Measurements from ENCODE around the gene DAP. TPM values are rescaled to one million over a fixed set of nuclear protein-coding genes. Genes with fewer than 3 reads are reported as not detected.

Gene DAP
- total RNA-seq, 1 donor from 2014 or later = 79.8 TPM

- Mint-ChIP-seq H3K9me3 (peaks cover 3% of the 10 kb centered on the region), H3K36me3 (no peaks in the 10 kb centered on the region), H3K27ac (no peak overlapping the region), H3K4me3 (no peak overlapping the region), H3K4me1 (no peaks in the 10 kb centered on the region), H3K27me3 (ENCODE audit: low read depth) (no peaks in the 10 kb centered on the region)
- TF ChIP-seq CTCF (IDR thresholded peaks at IDR 0.05; ENCODE audit: unreplicated experiment) = no peak
- no peak for DNase-seq (ENCODE audit: low spot score in 2 of 2, unreplicated experiment in 2 of 2)
Measured at GRCh38 chr5:10653751-10654400, 107.2 kb downstream of the DAP start.

- Mint-ChIP-seq H3K36me3 (no peaks in the 10 kb centered on the region), H3K27me3 (ENCODE audit: low read depth) (no peaks in the 10 kb centered on the region), H3K27ac (no peak overlapping the region), H3K9me3 (no peaks in the 10 kb centered on the region), H3K4me3 (no peak overlapping the region), H3K4me1 (no peaks in the 10 kb centered on the region)
- TF ChIP-seq CTCF (IDR thresholded peaks at IDR 0.05; ENCODE audit: unreplicated experiment) = no peak
- no peak for DNase-seq (ENCODE audit: low spot score in 2 of 2, unreplicated experiment in 2 of 2)
Measured at GRCh38 chr5:10653043-10653442, 108.0 kb downstream of the DAP start.

- H3K27me3 Mint-ChIP-seq (ENCODE audit: low read depth) = no peaks in the 10 kb centered on the region
- TF ChIP-seq CTCF (IDR thresholded peaks at IDR 0.05; ENCODE audit: unreplicated experiment) = no peak
- H3K27ac Mint-ChIP-seq = no peak overlapping the region
- no peaks in the 10 kb centered on the region for H3K4me1 Mint-ChIP-seq
- no peaks in the 10 kb centered on the region for H3K36me3 Mint-ChIP-seq
- no peak for DNase-seq (ENCODE audit: low spot score in 2 of 2, unreplicated experiment in 2 of 2)
- H3K4me3 Mint-ChIP-seq = no peak overlapping the region
- no peaks in the 10 kb centered on the region for H3K9me3 Mint-ChIP-seq
Measured at GRCh38 chr5:10652606-10653005, 108.4 kb downstream of the DAP start.

GRCh38 chr5:10652151-10652550 lies 108.9 kb downstream of the DAP start:
- H3K4me1 Mint-ChIP-seq = no peaks in the 10 kb centered on the region
- H3K4me3 Mint-ChIP-seq = no peak overlapping the region
- no peaks in the 10 kb centered on the region for H3K27me3 Mint-ChIP-seq (ENCODE audit: low read depth)
- no peak for TF ChIP-seq CTCF (IDR thresholded peaks at IDR 0.05; ENCODE audit: unreplicated experiment)
- no peaks in the 10 kb centered on the region for H3K36me3 Mint-ChIP-seq
- DNase-seq (ENCODE audit: low spot score in 2 of 2, unreplicated experiment in 2 of 2) = no peak
- H3K9me3 Mint-ChIP-seq = no peaks in the 10 kb centered on the region
- H3K27ac Mint-ChIP-seq = no peak overlapping the region

- no peaks in the 10 kb centered on the region for H3K36me3 Mint-ChIP-seq
- no peaks in the 10 kb centered on the region for H3K4me1 Mint-ChIP-seq
- H3K9me3 Mint-ChIP-seq = no peaks in the 10 kb centered on the region
- DNase-seq (ENCODE audit: low spot score in 2 of 2, unreplicated experiment in 2 of 2) = no peak
- no peaks in the 10 kb centered on the region for H3K27me3 Mint-ChIP-seq (ENCODE audit: low read depth)
- no peak overlapping the region for H3K27ac Mint-ChIP-seq
- H3K4me3 Mint-ChIP-seq = no peak overlapping the region
- TF ChIP-seq CTCF (IDR thresholded peaks at IDR 0.05; ENCODE audit: unreplicated experiment) = no peak
Measured at GRCh38 chr5:10649666-10650380, 111.2 kb downstream of the DAP start.
